Erythroblast (primary cell): ENCODE results near the gene PLA2G3.

ENCODE experiments used
- GATA1 ChIP-seq: IDR thresholded peaks from 2 replicates; pipeline ENCODE4 v1.6.1; 2011; ENCODE audit warnings: low read depth, mild to moderate bottlenecking, control low read depth, low read length, moderate library complexity
- POLR2A ChIP-seq: IDR thresholded peaks from 2 replicates; pipeline ENCODE4 v1.6.1; 2011; ENCODE audit warnings: mild to moderate bottlenecking, low read length

DNA sequence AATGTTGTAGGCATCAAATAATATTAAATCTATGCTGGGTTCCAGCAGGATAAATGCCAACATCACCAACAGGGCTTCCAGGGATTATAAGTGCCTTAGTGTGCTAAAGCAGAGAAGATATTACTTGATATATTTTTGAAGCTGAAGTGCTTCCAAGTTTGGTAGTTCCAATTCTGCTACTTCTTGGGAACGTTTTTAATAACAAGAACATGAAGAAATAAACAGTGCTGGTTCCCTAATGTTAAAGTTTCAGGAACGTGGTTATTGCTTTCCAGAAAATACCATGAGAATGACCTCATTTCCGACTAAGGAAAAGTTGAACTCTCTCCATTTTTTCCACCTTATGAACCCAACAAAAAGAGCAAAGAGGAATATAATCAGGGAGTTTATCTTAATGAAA, 15.1 kb upstream of the PLA2G3 start:
- TF ChIP-seq POLR2A (no peak), GATA1 (no peak)
